T-cell (primary cell): ENCODE results near the gene SEC61A2. TPM values are rescaled to one million over a fixed set of nuclear protein-coding genes. Genes with fewer than 3 reads are reported as not detected.
A peak's percentile ranks its signal among the peaks of the same experiment; 100 is the strongest.

Experiments used
- ATAC-seq, 4 experiments: fragments of 200-7000 bp in 3 of 4; fragments of 150-1000 bp in 1 of 4; cut with Tn5 transposase; replicated peaks in 1 of 4; 1 replicate in 3 of 4; 2 replicates in 1 of 4; pipeline ENCODE4 v1.10.0; 2021; ENCODE audit warnings: moderate library complexity in 3 of 4, mild to moderate bottlenecking in 2 of 4, moderate number of reproducible peaks in 1 of 4
- CTCF ChIA-PET, 2 donors: fragments of 300-600 bp; sonication (Branson Sonifier 250); formaldehyde crosslinking; loops; one replicate each; lab custom pipeline; 2022; ENCODE audit warnings: antibody characterized with exemption in 2 of 2; lab: Charles Lee
- POLR2A ChIA-PET, 2 donors: fragments of 300-600 bp; sonication (Branson Sonifier 250); formaldehyde crosslinking; loops; one replicate each; lab custom pipeline; 2022; ENCODE audit warnings: antibody characterized with exemption in 2 of 2; lab: Charles Lee
- DNase-seq, 35 experiments: peaks; one replicate each; pipeline versions ENCODE4 v3.0.0 to v3.0.0-alpha.2; 2013 to 2023
- H3K27ac ChIP-seq: one replicate; pipeline ENCODE4 v1.5.1; 2013; ENCODE audit warnings: low read length
- H3K27me3 ChIP-seq, 2 experiments: replicated peaks in 1 of 2; 1 replicate in 1 of 2; 2 replicates in 1 of 2; pipeline versions ENCODE4 v1.6.1 to v1.7.0; 2013; ENCODE audit warnings: low read length in 1 of 2, mixed read lengths in 1 of 2; ENCODE audit not compliant: control insufficient read depth in 2 of 2, insufficient read depth in 2 of 2; ENCODE audit errors: extremely low read depth in 1 of 2
- H3K36me3 ChIP-seq, 2 donors: 1 replicate in 1 of 2; 2 replicates in 1 of 2; pipeline versions ENCODE4 v1.6.1 to v1.7.0; 2013; ENCODE audit warnings: low read length in 1 of 2; ENCODE audit not compliant: control insufficient read depth in 2 of 2, insufficient read depth in 1 of 2; ENCODE audit errors: extremely low read depth in 1 of 2
- H3K4me1 ChIP-seq, 2 experiments: 1 replicate in 1 of 2; 2 replicates in 1 of 2; pipeline versions ENCODE4 v1.6.1 to v1.7.0; 2013; ENCODE audit warnings: low read length in 2 of 2, mixed read lengths in 1 of 2; ENCODE audit not compliant: insufficient read depth in 2 of 2, control insufficient read depth in 1 of 2; ENCODE audit errors: extremely low read depth in 1 of 2
- H3K4me3 ChIP-seq, 2 donors: 1 replicate in 1 of 2; 2 replicates in 1 of 2; pipeline versions ENCODE4 v1.5.1 to v1.7.0; 2013; ENCODE audit warnings: mild to moderate bottlenecking in 2 of 2, low read length in 1 of 2, moderate library complexity in 1 of 2; ENCODE audit not compliant: control insufficient read depth in 1 of 2; ENCODE audit errors: extremely low read depth in 1 of 2
- H3K9me3 ChIP-seq: 2 replicates; pipeline ENCODE4 v1.7.0; 2013
- H3K27ac Mint-ChIP-seq, 2 donors: one replicate each; pipeline ENCODE4 v1.8.0; 2020 to 2021; ENCODE audit warnings: mild to moderate bottlenecking in 2 of 2, mixed read lengths in 2 of 2
- H3K27me3 Mint-ChIP-seq, 2 donors: one replicate each; pipeline ENCODE4 v1.8.0; 2021 to 2022; ENCODE audit warnings: mixed read lengths in 2 of 2
- H3K36me3 Mint-ChIP-seq: one replicate; pipeline ENCODE4 v1.8.0; 2021; ENCODE audit warnings: mixed read lengths
- H3K4me1 Mint-ChIP-seq, 3 donors: one replicate each; pipeline ENCODE4 v1.8.0; 2020 to 2022; ENCODE audit warnings: mixed read lengths in 3 of 3, mild to moderate bottlenecking in 1 of 3
- H3K4me3 Mint-ChIP-seq, 3 donors: one replicate each; pipeline ENCODE4 v1.8.0; 2020 to 2022; ENCODE audit warnings: mild to moderate bottlenecking in 3 of 3, mixed read lengths in 3 of 3, moderate library complexity in 3 of 3
- H3K9me3 Mint-ChIP-seq, 3 donors: one replicate each; pipeline ENCODE4 v1.8.0; 2020 to 2022; ENCODE audit warnings: mixed read lengths in 3 of 3
- WGBS: methylation state at CpG from one replicate; pipeline ENCODE4 v1.1.5; 2013; ENCODE audit warnings: missing lambda C conversion rate; ENCODE audit not compliant: insufficient coverage; 5-methylcytosine and 5-hydroxymethylcytosine counted together
- total RNA-seq, 35 experiments: library from RNA in 6 of 35; stranded (reverse) in 6 of 35; fragments of 120-200 nt in 1 of 35; gene quantifications; one replicate each; pipeline versions ENCODE4 v1.2.1 to v1.2.4 and lab custom pipeline; 2013 to 2026

The SEC61A2 gene
- total RNA-seq, 5 donors from 2014 or later (not counting 1 experiment from before 2014, with no cell fraction given) = 11.1 to 20.0 (median 13.9) TPM

DNA sequence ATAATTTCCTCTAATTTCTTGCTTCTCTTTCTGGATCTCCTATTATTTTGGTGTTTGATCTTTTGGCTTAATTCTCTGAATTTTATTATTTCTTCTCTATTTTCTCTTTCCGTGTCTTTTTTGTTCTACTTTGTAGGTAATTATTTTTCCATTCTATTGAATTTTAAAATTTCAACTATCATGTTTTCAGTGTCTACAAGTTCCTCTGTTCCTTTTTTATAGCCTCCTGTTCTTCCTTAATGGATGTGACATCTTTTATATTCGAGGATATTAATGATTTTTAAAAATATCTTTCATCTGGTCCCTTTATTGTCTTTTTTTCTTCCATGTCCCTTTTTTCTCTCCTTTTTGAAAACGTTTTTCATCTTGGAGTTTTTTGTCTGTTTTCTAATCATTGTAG lies 77.6 kb downstream of the SEC61A2 start:
- Mint-ChIP-seq H3K4me3 (no peak overlapping the region), H3K9me3 (no peaks in the 10 kb centered on the region), H3K27me3 (no peaks in the 10 kb centered on the region), H3K4me1 (peaks cover 20 to 38% (median 33%) of the 10 kb centered on the region in 3 donors), H3K27ac (no peak overlapping the region), H3K36me3 (peaks cover 59% of the 10 kb centered on the region)
- no peak for ATAC-seq
- no peak for DNase-seq
- Histone ChIP-seq H3K4me1 (no peaks in the 10 kb centered on the region), H3K4me3 (no peak overlapping the region), H3K36me3 (peaks cover 0 to 58% of the 10 kb centered on the region in 2 donors), H3K27me3 (no peaks in the 10 kb centered on the region), H3K27ac (no peak overlapping the region), H3K9me3 (no peaks in the 10 kb centered on the region)
- ChIA-PET POLR2A (no interaction called here), CTCF (no interaction called here)
- WGBS = no CpG with 5 or more reads among the region's 3 CpGs

GRCh38 chr10:12208460-12208859 lies 79.0 kb downstream of the SEC61A2 start:
- Histone ChIP-seq H3K36me3 (peaks cover 0 to 56% of the 10 kb centered on the region in 2 donors), H3K4me1 (no peaks in the 10 kb centered on the region), H3K4me3 (no peak overlapping the region), H3K27me3 (no peaks in the 10 kb centered on the region), H3K9me3 (no peaks in the 10 kb centered on the region), H3K27ac (no peak overlapping the region)
- Mint-ChIP-seq H3K4me1 (peaks cover 10 to 33% (median 26%) of the 10 kb centered on the region in 3 donors), H3K9me3 (no peaks in the 10 kb centered on the region), H3K27me3 (no peaks in the 10 kb centered on the region), H3K36me3 (peaks cover 64% of the 10 kb centered on the region), H3K4me3 (no peak overlapping the region), H3K27ac (no peak overlapping the region)
- no peak for DNase-seq
- CTCF ChIA-PET = interaction anchor here in 1 of 2 donors (0.6 kb wide), 1 partner anchor 51 kb away, joined by 3 read pairs; no protein-coding TSS in a partner anchor
- POLR2A ChIA-PET = interaction anchor here (0.6 to 1.3 kb wide), 2 partner anchors 13 to 171 kb away, joined by 3 read pairs; partner anchors contain the start of genes CDC123 (in 1 of the 2) and NUDT5 (in 1 of the 2)
- ATAC-seq = no peak
- WGBS = 91% methylated on average over 3 of the region's 5 CpGs

- WGBS = no CpG with 5 or more reads among the region's 3 CpGs
- Histone ChIP-seq H3K27ac (no peak overlapping the region), H3K27me3 (no peaks in the 10 kb centered on the region), H3K4me1 (no peaks in the 10 kb centered on the region), H3K36me3 (peaks cover 0 to 64% of the 10 kb centered on the region in 2 donors), H3K4me3 (no peak overlapping the region), H3K9me3 (no peaks in the 10 kb centered on the region)
- Mint-ChIP-seq H3K27ac (no peak overlapping the region), H3K9me3 (no peaks in the 10 kb centered on the region), H3K27me3 (no peaks in the 10 kb centered on the region), H3K4me3 (no peak overlapping the region), H3K4me1 (peaks cover 15 to 37% (median 31%) of the 10 kb centered on the region in 3 donors), H3K36me3 (peaks cover 56% of the 10 kb centered on the region)
- ChIA-PET CTCF (interaction anchor here (1.4 to 1.7 kb wide), 3 partner anchors 11 to 444 kb away, joined by 5 to 6 read pairs (median 5); no protein-coding TSS in a partner anchor), POLR2A (no interaction called here)
- no peak for DNase-seq
- no peak for ATAC-seq
Observed at GRCh38 chr10:12212454-12212853, 83.0 kb downstream of the SEC61A2 start.

DNA sequence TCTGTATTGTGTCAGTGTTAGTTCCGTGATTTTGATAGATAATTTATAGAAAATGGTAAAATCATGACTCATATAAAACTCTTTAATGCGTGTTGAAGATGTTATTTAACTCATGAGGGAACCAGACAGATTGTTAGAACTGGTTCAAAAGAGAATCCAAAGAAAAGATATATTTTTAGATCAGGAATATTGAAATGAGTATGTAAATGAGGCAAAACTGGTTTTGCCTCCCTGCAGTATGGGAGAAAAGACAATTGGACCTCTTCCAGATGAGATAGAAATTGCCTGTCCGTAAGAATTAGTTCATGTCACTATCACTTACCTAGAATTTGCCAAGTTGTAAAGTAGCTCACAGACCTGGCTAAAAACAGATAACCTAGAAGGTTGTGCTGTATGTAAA lies 84.1 kb downstream of the SEC61A2 start:
- ATAC-seq (no peak), DNase-seq (no peak)
- Mint-ChIP-seq H3K9me3 (no peaks in the 10 kb centered on the region), H3K4me3 (no peak overlapping the region), H3K27me3 (no peaks in the 10 kb centered on the region), H3K4me1 (peaks cover 14 to 30% (median 25%) of the 10 kb centered on the region in 3 donors), H3K27ac (no peak overlapping the region), H3K36me3 (peaks cover 49% of the 10 kb centered on the region)
- Histone ChIP-seq H3K27ac (no peak overlapping the region), H3K9me3 (no peaks in the 10 kb centered on the region), H3K27me3 (no peaks in the 10 kb centered on the region), H3K36me3 (peaks cover 0 to 63% of the 10 kb centered on the region in 2 donors), H3K4me3 (no peak overlapping the region), H3K4me1 (no peaks in the 10 kb centered on the region)
- POLR2A ChIA-PET = no interaction called here
- CTCF ChIA-PET = interaction anchor here (1.6 to 5.4 kb wide), 5 partner anchors 18 to 497 kb away, joined by 5 to 65 read pairs (median 13); partner anchors contain the start of genes CDC123 (in 2 of the 2) and NUDT5 (in 2 of the 2)
- WGBS = no CpG with 5 or more reads among the region's 3 CpGs

- Histone ChIP-seq H3K27ac (no peak overlapping the region), H3K27me3 (no peaks in the 10 kb centered on the region), H3K9me3 (no peaks in the 10 kb centered on the region), H3K4me1 (no peaks in the 10 kb centered on the region), H3K4me3 (no peak overlapping the region), H3K36me3 (peaks cover 0 to 65% of the 10 kb centered on the region in 2 donors)
- ChIA-PET POLR2A (no interaction called here), CTCF (interaction anchor here (0.6 to 5.4 kb wide), 18 partner anchors 10 to 497 kb away, joined by 3 to 65 read pairs (median 4); partner anchors contain the start of genes CDC123 (in 2 of the 2) and NUDT5 (in 2 of the 2))
- no peak for ATAC-seq
- Mint-ChIP-seq H3K4me3 (no peak overlapping the region), H3K36me3 (peaks cover 49% of the 10 kb centered on the region), H3K27me3 (no peaks in the 10 kb centered on the region), H3K9me3 (no peaks in the 10 kb centered on the region), H3K27ac (peak overlapping the region in 1 of 2 donors; percentile 65), H3K4me1 (peaks cover 14 to 25% (median 21%) of the 10 kb centered on the region in 3 donors)
- DNase-seq = no peak
- no CpG with 5 or more reads among the region's 4 CpGs for WGBS
Observed at GRCh38 chr10:12214093-12214492, 84.6 kb downstream of the SEC61A2 start.

GRCh38 chr10:12214763-12215218 lies 85.3 kb downstream of the SEC61A2 start:
- peaks cover 48% of the 10 kb centered on the region for H3K36me3 Mint-ChIP-seq

More at GRCh38 chr10:12214763-12215218, 85.3 kb downstream of the SEC61A2 start:
- H3K9me3 Mint-ChIP-seq = no peaks in the 10 kb centered on the region
- ChIA-PET POLR2A (no interaction called here), CTCF (interaction anchor here (0.5 to 5.4 kb wide), 29 partner anchors 10 to 884 kb away, joined by 3 to 65 read pairs (median 4); partner anchors contain the start of genes CDC123 (in 2 of the 2), NUDT5 (in 2 of the 2) and OPTN (in 1 of the 2))
- peak overlapping the region; percentile 33 to 67 (median 45) for H3K4me3 Mint-ChIP-seq
- H3K4me1 ChIP-seq = no peaks in the 10 kb centered on the region
- peak overlapping the region in 1 of 2 donors; percentile 1 for H3K4me3 ChIP-seq
- WGBS = no CpG with 5 or more reads among the region's 6 CpGs
- no peaks in the 10 kb centered on the region for H3K9me3 ChIP-seq
- H3K27ac Mint-ChIP-seq = peak overlapping the region; percentile 80 to 86
- H3K27me3 ChIP-seq = no peaks in the 10 kb centered on the region
- H3K27me3 Mint-ChIP-seq = no peaks in the 10 kb centered on the region
- ATAC-seq (peak in 2 of 4 experiments; percentile 11 to 40), DNase-seq (peak in 22 of 35 experiments; percentile 7 to 77 (median 32))
- H3K27ac ChIP-seq = no peak overlapping the region
- H3K4me1 Mint-ChIP-seq = peaks cover 14 to 24% (median 20%) of the 10 kb centered on the region in 3 donors
- H3K36me3 ChIP-seq = peaks cover 0 to 62% of the 10 kb centered on the region in 2 donors
